Activated CD4-positive, alpha-beta memory T cell treated with anti-CD3 and anti-CD28 coated beads, Interleukin-2, amount 10 ng/mL, durations not matched to agents 7 days and 5 days (primary cell): Measurements from ENCODE around the gene RGS3. TPM values are rescaled to one million over a fixed set of nuclear protein-coding genes. Genes with fewer than 3 reads are reported as not detected.

Experiments used
- CTCF ChIA-PET: fragments of 350-600 bp; sonication (Branson Sonifier 250); formaldehyde crosslinking; loops from one replicate; lab custom pipeline; 2021; ENCODE audit warnings: antibody characterized with exemption, inconsistent platforms; lab: Charles Lee
- POLR2A ChIA-PET: fragments of 350-600 bp; sonication (Branson Sonifier 250); formaldehyde crosslinking; loops from one replicate; lab custom pipeline; 2021; ENCODE audit warnings: antibody characterized with exemption; lab: Charles Lee
- DNase-seq: peaks from one replicate; pipeline ENCODE4 v3.0.0-alpha.2; 2020
- H3K27ac Mint-ChIP-seq: one replicate; pipeline ENCODE4 v1.8.0; 2021; ENCODE audit warnings: mild to moderate bottlenecking, mixed read lengths
- H3K27me3 Mint-ChIP-seq: one replicate; pipeline ENCODE4 v1.8.0; 2021; ENCODE audit warnings: mixed read lengths
- H3K36me3 Mint-ChIP-seq: one replicate; pipeline ENCODE4 v1.8.0; 2021; ENCODE audit warnings: low read depth, mixed read lengths
- H3K4me1 Mint-ChIP-seq: one replicate; pipeline ENCODE4 v1.8.0; 2021; ENCODE audit warnings: mixed read lengths
- H3K4me3 Mint-ChIP-seq: one replicate; pipeline ENCODE4 v1.8.0; 2021; ENCODE audit warnings: mild to moderate bottlenecking, mixed read lengths
- H3K9me3 Mint-ChIP-seq: one replicate; pipeline ENCODE4 v1.8.0; 2021; ENCODE audit warnings: mixed read lengths
- total RNA-seq, 2 experiments: library from RNA; stranded (reverse); gene quantifications; one replicate each; pipeline ENCODE4 v1.2.3, GENCODE V29; 2021

Gene RGS3
- total RNA-seq, 2 experiments from 2014 or later: 22.7 to 24.0 TPM

DNA sequence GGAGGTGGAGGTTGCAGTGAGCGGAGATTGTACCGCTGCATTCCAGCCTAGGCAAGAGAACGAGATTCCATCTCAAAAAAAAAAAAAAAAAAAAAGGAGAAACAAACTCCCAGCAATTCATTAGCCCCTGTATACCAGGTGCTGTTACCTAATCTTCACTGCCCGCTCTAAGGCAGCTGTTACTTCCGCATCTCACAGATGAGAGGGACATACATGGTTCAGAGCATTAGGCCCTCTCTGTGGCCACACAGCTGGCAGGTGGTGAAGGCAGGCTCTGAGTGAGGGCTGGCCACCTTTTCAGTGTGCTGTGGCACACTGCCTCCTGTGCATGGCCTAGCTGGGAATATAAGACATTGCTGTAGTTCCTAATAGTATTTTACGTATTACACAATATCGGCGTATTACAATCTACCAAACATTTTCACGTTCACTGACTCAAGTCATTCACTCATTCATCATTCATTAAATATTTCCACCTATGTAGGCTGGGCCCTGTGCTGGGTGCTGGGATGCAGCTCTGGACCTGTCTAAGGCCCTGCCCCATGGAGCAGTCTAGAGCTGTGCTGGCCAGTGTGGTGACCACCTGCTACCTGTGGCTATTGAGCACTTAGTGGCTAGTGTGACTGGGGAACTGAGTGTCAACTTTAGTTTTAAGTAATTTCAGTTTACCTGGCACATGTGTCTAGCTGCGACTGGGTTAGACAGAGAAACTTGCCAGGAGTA lies 35.8 kb downstream of the RGS3 start:
- no peak overlapping the region for H3K27ac Mint-ChIP-seq

DNA sequence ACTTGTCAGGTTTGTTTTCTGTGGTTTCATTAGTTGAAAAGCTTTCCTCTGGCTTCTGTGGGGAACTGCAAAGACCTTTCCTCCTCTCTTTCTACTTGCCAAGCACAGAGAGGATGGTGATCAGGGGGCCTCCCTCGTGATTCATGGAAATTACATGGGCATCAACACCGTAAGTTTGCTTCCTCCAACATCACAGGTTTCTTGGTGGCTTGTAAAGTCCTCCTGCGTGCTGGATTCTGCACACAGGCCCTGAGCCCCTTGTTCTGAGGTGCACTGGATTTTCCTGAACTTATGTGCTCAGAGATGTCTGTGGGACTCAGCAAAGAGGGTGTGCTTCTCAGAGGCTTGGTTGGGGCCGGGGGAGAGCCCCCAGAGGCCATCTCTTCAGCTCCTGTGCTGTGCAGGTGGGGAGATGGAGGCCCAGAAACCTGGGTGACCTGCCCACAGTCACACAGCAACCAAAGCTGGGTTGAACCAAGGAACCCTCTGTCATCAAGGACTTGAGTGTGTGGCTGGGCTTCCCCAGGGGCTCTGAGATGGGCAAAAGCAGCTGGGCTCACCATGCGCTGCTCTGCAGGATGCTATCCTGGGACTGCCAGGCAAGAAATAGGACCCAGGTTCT lies 36.5 kb downstream of the RGS3 start:
- H3K27ac Mint-ChIP-seq: no peak overlapping the region
- ChIA-PET CTCF (no interaction called here), POLR2A (interaction anchor here (1.1 kb wide), 1 partner anchor 12 kb away, joined by 5 read pairs; no protein-coding TSS in a partner anchor)
- no peak for DNase-seq
- H3K4me3 Mint-ChIP-seq: no peak overlapping the region
- H3K27me3 Mint-ChIP-seq: peaks cover 1% of the 10 kb centered on the region
- no peaks in the 10 kb centered on the region for H3K9me3 Mint-ChIP-seq
- H3K36me3 Mint-ChIP-seq: no peaks in the 10 kb centered on the region
- H3K4me1 Mint-ChIP-seq: no peaks in the 10 kb centered on the region

More for the DNA sequence above, 35.8 kb downstream of the RGS3 start:
- POLR2A ChIA-PET: interaction anchor here (1.1 kb wide), 1 partner anchor 13 kb away, joined by 5 read pairs; no protein-coding TSS in a partner anchor
- Mint-ChIP-seq H3K36me3 (no peaks in the 10 kb centered on the region), H3K27me3 (peaks cover 1% of the 10 kb centered on the region), H3K9me3 (no peaks in the 10 kb centered on the region), H3K4me1 (no peaks in the 10 kb centered on the region), H3K4me3 (no peak overlapping the region)
- CTCF ChIA-PET: no interaction called here
- DNase-seq: no peak

DNA sequence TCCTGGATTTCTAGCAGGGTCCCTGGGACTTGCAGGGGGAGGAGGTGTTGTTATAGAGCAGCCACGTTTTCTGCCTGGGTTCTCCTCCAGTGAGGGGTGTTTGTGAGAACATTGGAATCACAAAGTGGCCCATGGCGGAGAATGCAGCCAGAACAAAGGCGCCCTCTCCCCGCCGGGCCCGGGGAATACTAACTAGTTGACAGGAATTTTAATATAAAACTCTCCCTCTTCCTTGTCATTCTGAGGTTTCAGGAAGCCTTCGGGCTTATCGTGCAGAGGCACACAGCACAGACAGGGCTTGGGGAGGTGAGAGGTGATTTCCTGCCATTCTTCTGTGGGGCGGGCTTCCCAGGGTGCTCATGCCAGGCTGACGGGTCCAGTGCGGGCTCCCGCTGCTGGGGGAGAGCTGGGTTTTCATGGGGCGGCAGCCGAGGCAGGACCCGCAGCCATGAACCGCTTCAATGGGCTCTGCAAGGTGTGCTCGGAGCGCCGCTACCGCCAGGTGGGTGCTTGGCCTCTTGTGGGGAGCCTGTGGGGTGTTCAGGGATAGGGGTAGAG lies 37.7 kb downstream of the RGS3 start:
- Mint-ChIP-seq H3K27ac (no peak overlapping the region), H3K36me3 (no peaks in the 10 kb centered on the region), H3K4me1 (no peaks in the 10 kb centered on the region), H3K9me3 (no peaks in the 10 kb centered on the region), H3K4me3 (no peak overlapping the region), H3K27me3 (no peaks in the 10 kb centered on the region)
- ChIA-PET CTCF (no interaction called here), POLR2A (no interaction called here)
- no peak for DNase-seq

DNA sequence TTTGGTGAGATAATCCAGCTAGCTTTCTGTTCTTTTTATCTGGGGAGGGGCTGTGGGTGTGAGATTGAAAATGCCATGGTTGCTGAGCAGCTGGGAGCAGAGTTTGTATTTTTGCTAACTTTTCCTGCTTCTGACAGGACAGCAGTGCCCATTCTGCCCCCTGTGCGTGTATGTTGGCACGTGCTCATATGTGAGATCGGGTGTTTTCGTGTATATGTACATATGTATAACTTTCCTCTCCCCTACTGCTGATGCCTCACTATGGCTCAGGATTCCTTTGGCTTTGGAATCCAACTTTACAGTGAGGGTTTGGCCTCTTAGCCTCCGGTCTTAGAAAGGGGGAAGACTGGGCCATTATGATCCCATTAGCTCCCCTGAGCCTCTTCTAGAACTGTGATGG lies 38.3 kb downstream of the RGS3 start:
- no peaks in the 10 kb centered on the region for H3K36me3 Mint-ChIP-seq
- ChIA-PET CTCF (no interaction called here), POLR2A (no interaction called here)
- H3K4me1 Mint-ChIP-seq: no peaks in the 10 kb centered on the region
- no peaks in the 10 kb centered on the region for H3K9me3 Mint-ChIP-seq
- no peak overlapping the region for H3K27ac Mint-ChIP-seq
- DNase-seq: no peak
- H3K4me3 Mint-ChIP-seq: no peak overlapping the region
- H3K27me3 Mint-ChIP-seq: no peaks in the 10 kb centered on the region

DNA sequence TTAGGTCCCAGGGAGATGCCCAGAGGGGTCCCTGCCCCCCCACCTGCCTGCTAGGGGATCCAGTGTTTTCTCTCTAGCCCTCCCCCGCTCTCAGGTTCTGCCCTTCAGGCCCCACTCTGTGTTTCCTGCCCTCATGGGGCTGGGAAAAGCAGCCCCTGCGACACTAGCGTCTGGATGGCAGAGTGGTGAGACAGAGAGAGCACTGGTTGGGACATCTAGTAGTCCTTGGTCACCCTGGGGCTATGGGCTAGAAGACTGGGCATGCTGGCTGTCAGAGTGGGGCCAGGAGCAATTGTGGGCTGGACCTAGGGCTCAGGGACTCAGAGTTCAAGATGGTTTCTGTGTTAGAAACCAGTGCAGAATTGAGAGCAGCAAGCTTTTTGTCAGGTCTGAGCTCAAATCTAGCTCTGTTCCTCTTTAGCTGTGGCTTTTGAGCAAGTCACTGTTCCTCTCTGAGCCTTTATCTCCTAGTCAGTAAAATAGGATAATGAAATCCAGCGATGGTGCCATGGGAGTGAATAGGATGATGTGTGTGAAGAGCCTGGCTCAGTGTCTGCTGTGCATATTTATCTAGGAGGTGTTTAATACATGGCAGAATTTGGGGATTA lies 39.0 kb downstream of the RGS3 start:
- ChIA-PET POLR2A (interaction anchor here (1.1 kb wide), 1 partner anchor 10 kb away, joined by 3 read pairs; no protein-coding TSS in a partner anchor), CTCF (no interaction called here)
- Mint-ChIP-seq H3K36me3 (no peaks in the 10 kb centered on the region), H3K9me3 (no peaks in the 10 kb centered on the region), H3K4me3 (no peak overlapping the region), H3K27ac (no peak overlapping the region), H3K4me1 (no peaks in the 10 kb centered on the region), H3K27me3 (no peaks in the 10 kb centered on the region)
- no peak for DNase-seq

DNA sequence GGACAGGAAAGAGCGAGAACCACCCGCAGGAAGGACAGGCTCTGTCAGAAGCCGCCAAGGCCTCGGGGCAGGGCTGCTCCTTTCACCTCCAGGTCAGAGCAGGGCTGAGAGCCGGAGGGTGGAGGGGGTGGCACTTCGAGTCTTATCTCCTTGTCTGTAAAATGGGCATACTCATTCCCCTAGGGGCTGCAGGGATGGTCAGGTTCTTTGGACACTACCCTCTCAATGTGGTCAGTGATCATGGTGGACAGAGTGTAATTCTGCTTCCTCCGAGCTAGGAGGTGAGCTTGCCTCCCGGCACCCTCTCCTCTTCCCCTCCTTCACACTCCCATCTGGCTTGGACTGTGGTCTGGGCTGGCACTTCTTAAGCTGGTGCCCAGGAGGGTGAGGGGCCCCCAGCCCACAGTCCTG lies 39.6 kb downstream of the RGS3 start:
- DNase-seq: no peak
- Mint-ChIP-seq H3K9me3 (no peaks in the 10 kb centered on the region), H3K36me3 (no peaks in the 10 kb centered on the region), H3K4me1 (no peaks in the 10 kb centered on the region), H3K4me3 (no peak overlapping the region), H3K27ac (no peak overlapping the region), H3K27me3 (no peaks in the 10 kb centered on the region)
- ChIA-PET CTCF (no interaction called here), POLR2A (interaction anchor here (1.1 kb wide), 1 partner anchor 11 kb away, joined by 3 read pairs; no protein-coding TSS in a partner anchor)

DNA sequence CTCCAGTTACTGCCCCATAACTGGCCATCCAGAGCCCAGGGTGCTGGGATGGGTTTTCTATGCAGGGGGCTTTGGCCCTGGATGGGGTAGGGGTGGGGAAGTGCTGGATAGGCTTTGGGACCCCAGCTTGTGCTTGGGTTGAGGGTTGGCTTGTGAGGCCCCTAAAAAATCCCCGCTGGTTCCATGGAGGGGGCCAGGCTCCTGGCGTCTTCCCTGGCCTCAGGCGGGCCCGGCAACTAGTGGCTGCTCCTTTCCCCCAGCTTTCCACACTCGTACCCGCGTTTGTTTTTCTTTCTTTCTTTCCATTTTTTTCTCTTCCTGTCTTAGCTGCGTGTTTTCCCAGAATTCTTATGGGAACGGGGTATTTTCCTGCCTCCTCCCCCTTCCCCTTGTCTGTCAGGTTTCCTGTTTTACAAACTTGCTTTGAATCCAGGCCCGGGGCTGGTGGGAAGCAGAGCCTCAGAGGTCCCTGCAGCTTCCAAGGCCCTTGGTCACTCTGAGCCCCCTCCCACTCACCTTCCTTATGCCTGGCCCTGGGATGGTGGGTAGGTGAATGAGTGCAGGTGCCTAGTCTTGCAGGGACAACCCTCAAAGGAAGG lies 40.2 kb downstream of the RGS3 start:
- POLR2A ChIA-PET: interaction anchor here (1.1 kb wide), 1 partner anchor 11 kb away, joined by 3 read pairs; no protein-coding TSS in a partner anchor
- Mint-ChIP-seq H3K27ac (no peak overlapping the region), H3K4me3 (no peak overlapping the region), H3K36me3 (no peaks in the 10 kb centered on the region), H3K27me3 (no peaks in the 10 kb centered on the region), H3K9me3 (no peaks in the 10 kb centered on the region), H3K4me1 (peaks cover 2% of the 10 kb centered on the region)
- no peak for DNase-seq
- CTCF ChIA-PET: no interaction called here

DNA sequence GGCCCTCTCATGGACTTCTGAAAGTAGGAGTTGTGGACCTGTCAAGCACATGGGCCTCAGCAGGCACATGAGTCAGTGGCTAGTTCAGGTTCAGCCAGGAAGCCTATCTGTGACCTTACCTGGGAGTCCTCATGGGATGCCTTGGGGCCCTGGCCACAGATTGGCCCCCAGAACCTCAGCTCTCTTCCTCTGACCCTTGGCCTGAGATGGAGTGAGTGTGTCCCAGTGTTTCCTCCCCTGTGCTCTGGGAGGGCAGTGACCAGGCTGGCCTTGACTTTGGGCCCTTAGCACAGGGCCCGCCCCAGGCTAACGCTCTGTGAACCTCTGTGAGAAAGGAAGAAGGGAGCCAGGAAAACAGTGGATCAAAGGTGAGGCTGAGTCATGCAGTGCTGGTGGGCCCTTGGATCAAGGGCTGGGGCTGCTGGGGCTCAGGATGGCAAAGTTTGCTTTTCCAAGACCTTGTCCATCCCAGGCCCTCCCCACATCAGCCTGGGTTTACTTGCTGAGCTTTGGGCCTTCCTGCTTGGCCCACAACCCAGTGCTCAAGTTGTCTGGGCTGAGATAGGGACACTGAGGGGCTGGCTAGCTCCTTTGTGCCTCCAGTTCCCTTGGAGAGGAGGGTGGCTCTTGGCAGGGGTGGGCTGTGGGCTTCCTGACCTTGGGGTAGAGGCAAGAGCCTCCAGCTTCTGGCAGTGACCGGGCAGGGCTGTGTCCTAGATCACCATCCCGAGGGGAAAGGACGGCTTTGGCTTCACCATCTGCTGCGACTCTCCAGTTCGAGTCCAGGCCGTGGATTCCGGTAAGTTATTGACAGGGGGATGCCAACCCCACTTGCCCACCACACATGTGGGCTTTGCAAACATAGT lies 41.4 kb downstream of the RGS3 start:
- Mint-ChIP-seq H3K9me3 (no peaks in the 10 kb centered on the region), H3K4me1 (peaks cover 2% of the 10 kb centered on the region), H3K27ac (no peak overlapping the region), H3K36me3 (no peaks in the 10 kb centered on the region), H3K4me3 (no peak overlapping the region), H3K27me3 (no peaks in the 10 kb centered on the region)
- POLR2A ChIA-PET: no interaction called here
- CTCF ChIA-PET: interaction anchor here (1.8 kb wide), 1 partner anchor 13 kb away, joined by 6 read pairs; no protein-coding TSS in a partner anchor
- no peak for DNase-seq

DNA sequence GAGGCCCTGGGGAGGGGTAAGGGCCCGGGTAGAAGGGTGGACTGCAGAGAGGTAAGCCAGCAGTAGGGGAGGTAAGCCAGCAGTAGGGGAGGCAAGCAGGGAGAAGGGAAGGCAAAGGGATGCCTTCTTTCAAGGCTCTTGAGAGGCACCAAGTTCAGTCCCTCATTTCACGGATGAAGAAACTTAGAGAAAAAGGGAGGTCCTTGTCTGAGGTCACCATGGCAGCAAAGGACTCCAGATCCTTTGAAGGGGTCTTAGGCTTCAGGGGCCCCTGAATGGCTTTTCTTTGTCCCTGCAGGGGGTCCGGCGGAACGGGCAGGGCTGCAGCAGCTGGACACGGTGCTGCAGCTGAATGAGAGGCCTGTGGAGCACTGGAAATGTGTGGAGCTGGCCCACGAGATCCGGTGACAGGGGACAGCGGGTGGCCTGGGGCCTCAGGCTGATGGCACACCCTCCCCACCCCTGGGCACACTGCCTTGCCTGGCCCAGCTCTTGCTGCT lies 42.6 kb downstream of the RGS3 start:
- Mint-ChIP-seq H3K27ac (no peak overlapping the region), H3K9me3 (no peaks in the 10 kb centered on the region), H3K27me3 (no peaks in the 10 kb centered on the region), H3K36me3 (no peaks in the 10 kb centered on the region), H3K4me3 (no peak overlapping the region), H3K4me1 (peaks cover 6% of the 10 kb centered on the region)
- no peak for DNase-seq
- ChIA-PET POLR2A (no interaction called here), CTCF (interaction anchor here (1.8 kb wide), 1 partner anchor 11 kb away, joined by 6 read pairs; no protein-coding TSS in a partner anchor)

DNA sequence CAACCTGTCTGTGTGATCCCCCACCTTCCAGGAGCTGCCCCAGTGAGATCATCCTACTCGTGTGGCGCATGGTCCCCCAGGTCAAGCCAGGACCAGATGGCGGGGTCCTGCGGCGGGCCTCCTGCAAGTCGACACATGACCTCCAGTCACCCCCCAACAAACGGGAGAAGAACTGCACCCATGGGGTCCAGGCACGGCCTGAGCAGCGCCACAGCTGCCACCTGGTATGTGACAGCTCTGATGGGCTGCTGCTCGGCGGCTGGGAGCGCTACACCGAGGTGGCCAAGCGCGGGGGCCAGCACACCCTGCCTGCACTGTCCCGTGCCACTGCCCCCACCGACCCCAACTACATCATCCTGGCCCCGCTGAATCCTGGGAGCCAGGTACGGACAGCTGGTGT lies 43.7 kb downstream of the RGS3 start:
- Mint-ChIP-seq H3K36me3 (no peaks in the 10 kb centered on the region), H3K27me3 (no peaks in the 10 kb centered on the region), H3K27ac (no peak overlapping the region), H3K9me3 (no peaks in the 10 kb centered on the region), H3K4me1 (peaks cover 16% of the 10 kb centered on the region), H3K4me3 (no peak overlapping the region)
- ChIA-PET POLR2A (interaction anchor here (1.2 to 1.6 kb wide), 2 partner anchors 10 to 74 kb away, joined by 3 to 6 read pairs; no protein-coding TSS in a partner anchor), CTCF (no interaction called here)
- DNase-seq: no peak

DNA sequence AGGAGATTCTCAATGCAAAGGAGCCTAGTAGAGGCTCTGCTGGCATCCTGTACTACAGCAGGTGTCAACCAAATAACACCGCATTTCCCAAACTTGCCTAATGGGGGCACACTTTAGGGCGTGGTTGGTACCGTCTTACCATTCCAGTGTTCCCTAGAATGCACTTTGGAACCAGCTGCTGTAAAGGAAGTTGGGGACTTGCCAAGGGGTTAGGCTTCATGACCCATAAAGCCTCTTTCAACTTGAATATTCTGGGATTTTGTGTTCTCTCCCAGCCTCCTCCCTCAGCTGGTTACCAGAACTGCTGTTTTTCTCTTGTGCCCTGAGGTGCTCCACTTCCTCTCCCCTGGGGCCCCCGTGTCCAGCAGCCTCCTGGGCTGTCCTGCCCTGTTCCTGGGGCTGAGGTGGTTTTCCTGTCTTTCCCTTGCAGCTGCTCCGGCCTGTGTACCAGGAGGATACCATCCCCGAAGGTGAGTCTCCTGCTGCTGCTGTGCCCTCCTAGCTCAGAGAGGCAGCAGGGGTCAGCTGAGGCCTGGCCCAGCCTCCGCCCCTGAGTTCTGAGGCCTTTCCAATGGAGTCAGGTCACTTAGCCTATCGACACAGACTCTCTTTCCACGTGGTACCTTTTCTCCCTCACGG lies 44.7 kb downstream of the RGS3 start:
- no peaks in the 10 kb centered on the region for H3K36me3 Mint-ChIP-seq
- H3K9me3 Mint-ChIP-seq: no peaks in the 10 kb centered on the region
- ChIA-PET CTCF (interaction anchor here (1.2 kb wide), 1 partner anchor 71 kb away, joined by 4 read pairs; no protein-coding TSS in a partner anchor), POLR2A (interaction anchor here (1.2 to 1.6 kb wide), 3 partner anchors 9 to 73 kb away, joined by 3 to 6 read pairs (median 3); no protein-coding TSS in a partner anchor)
- H3K27me3 Mint-ChIP-seq: no peaks in the 10 kb centered on the region
- no peak overlapping the region for H3K4me3 Mint-ChIP-seq
- H3K27ac Mint-ChIP-seq: no peak overlapping the region
- DNase-seq: no peak
- peaks cover 26% of the 10 kb centered on the region for H3K4me1 Mint-ChIP-seq
